Measurements from ENCODE around the gene PTPN1. TPM values are rescaled to one million over a fixed set of nuclear protein-coding genes. Genes with fewer than 3 reads are reported as not detected.

The PTPN1 gene
- polyA plus RNA-seq, 1 donor (not counting 4 experiments of a cell fraction or from before 2014, with no cell fraction given): 61.6 TPM

DNA sequence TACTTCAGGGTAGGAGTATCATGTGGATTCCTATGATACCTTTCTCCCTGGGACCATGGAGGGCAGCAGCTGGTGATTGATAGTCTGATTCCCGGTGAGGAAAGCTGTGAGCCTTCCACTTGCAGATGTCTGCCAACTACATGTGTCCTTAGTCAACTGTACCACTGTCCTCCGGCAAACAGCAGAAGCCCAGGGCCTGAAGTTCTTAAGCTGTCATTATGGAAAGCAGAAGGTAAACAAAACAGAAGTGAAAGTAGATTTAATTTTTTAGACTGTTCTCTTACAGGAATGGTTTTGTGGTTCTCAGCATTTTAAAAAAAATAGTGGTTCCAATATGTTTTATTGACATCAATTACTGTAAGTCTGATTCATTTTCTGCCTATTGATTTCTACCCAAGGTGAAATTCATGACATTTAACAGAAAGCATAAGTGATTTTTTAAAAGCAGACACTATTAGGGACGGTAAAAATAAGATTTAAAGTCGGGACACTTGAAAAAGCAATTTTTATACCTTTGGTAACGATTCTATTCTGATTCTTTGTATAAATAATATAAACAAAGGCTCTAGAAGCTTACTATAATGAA is 36.6 kb downstream of the PTPN1 start:
- FAIRE-seq (no peak), DNase-seq (ENCODE audit: low read depth, low spot score) (no peak)
- dilution Hi-C loops (cut with MboI; ENCODE audit: extremely low pct_ligation_motif_present, low sequenced_read_pairs): no loop called here
- no peaks in the 10 kb centered on the region for H3K9me3 ChIP-seq (ENCODE audit: control insufficient read depth, low read depth, low read length)
- no peak for TF ChIP-seq EZH2 (IDR thresholded peaks at IDR 0.05; ENCODE audit: low read length)
- TF ChIP-seq, protein P1, sequence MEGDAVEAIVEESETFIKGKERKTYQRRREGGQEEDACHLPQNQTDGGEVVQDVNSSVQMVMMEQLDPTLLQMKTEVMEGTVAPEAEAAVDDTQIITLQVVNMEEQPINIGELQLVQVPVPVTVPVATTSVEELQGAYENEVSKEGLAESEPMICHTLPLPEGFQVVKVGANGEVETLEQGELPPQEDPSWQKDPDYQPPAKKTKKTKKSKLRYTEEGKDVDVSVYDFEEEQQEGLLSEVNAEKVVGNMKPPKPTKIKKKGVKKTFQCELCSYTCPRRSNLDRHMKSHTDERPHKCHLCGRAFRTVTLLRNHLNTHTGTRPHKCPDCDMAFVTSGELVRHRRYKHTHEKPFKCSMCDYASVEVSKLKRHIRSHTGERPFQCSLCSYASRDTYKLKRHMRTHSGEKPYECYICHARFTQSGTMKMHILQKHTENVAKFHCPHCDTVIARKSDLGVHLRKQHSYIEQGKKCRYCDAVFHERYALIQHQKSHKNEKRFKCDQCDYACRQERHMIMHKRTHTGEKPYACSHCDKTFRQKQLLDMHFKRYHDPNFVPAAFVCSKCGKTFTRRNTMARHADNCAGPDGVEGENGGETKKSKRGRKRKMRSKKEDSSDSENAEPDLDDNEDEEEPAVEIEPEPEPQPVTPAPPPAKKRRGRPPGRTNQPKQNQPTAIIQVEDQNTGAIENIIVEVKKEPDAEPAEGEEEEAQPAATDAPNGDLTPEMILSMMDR (optimal IDR thresholded peaks at IDR 0.05 in 1 of 3, IDR thresholded peaks at IDR 0.05 in 1 of 3, conservative IDR thresholded peaks at IDR 0.05 in 1 of 3; ENCODE audit: extremely low read depth in 1 of 3, insufficient read depth in 2 of 3, low read length in 3 of 3): no peak
- H3K27ac ChIP-seq (ENCODE audit: control insufficient read depth, insufficient read depth, low read length): no peak overlapping the region
- H3K4me3 ChIP-seq (ENCODE audit: control insufficient read depth in 2 of 3, extremely low read depth in 1 of 3, insufficient read depth in 2 of 3, low read depth in 1 of 3, low read length in 3 of 3): no peak overlapping the region
- H3K27me3 ChIP-seq (ENCODE audit: control insufficient read depth, extremely low read depth, insufficient read depth, low read length): no peaks in the 10 kb centered on the region
- no peak overlapping the region for H3K9ac ChIP-seq (ENCODE audit: control insufficient read depth, extremely low read depth, insufficient read depth, low read length)
- H3K36me3 ChIP-seq (ENCODE audit: control insufficient read depth in 2 of 2, extremely low read depth in 1 of 2, insufficient read depth in 2 of 2, low read length in 2 of 2): peaks cover 3 to 4% of the 10 kb centered on the region in 2 experiments
- H4K20me1 ChIP-seq (ENCODE audit: control insufficient read depth, extremely low read depth, insufficient read depth, low read length): no peaks in the 10 kb centered on the region
- peaks cover 33% of the 10 kb centered on the region for H3K4me1 ChIP-seq (ENCODE audit: control insufficient read depth, extremely low read depth, insufficient read depth, low read length)
- no peak overlapping the region for H3K4me2 ChIP-seq (ENCODE audit: control insufficient read depth, extremely low read depth, insufficient read depth, low read depth, low read length)
- peaks cover 74% of the 10 kb centered on the region for H3K79me2 ChIP-seq (ENCODE audit: control insufficient read depth, insufficient read depth, low read length)
- H3K9me1 ChIP-seq (ENCODE audit: control insufficient read depth, extremely low read depth, insufficient read depth, low read length): peaks cover 2% of the 10 kb centered on the region
- H2AFZ ChIP-seq (ENCODE audit: control insufficient read depth, low read length): no peak overlapping the region

GRCh38 chr20:50547964-50548363 is 37.8 kb downstream of the PTPN1 start:
- peaks cover 74% of the 10 kb centered on the region for H3K79me2 ChIP-seq (ENCODE audit: control insufficient read depth, insufficient read depth, low read length)
- H3K27me3 ChIP-seq (ENCODE audit: control insufficient read depth, extremely low read depth, insufficient read depth, low read length): no peaks in the 10 kb centered on the region
- H3K36me3 ChIP-seq (ENCODE audit: control insufficient read depth in 2 of 2, extremely low read depth in 1 of 2, insufficient read depth in 2 of 2, low read length in 2 of 2): peaks cover 3 to 8% of the 10 kb centered on the region in 2 experiments
- H3K27ac ChIP-seq (ENCODE audit: control insufficient read depth, insufficient read depth, low read length): no peak overlapping the region
- H4K20me1 ChIP-seq (ENCODE audit: control insufficient read depth, extremely low read depth, insufficient read depth, low read length): no peaks in the 10 kb centered on the region
- FAIRE-seq (no peak), DNase-seq (ENCODE audit: low read depth, low spot score) (no peak)
- H3K9ac ChIP-seq (ENCODE audit: control insufficient read depth, extremely low read depth, insufficient read depth, low read length): no peak overlapping the region
- H3K4me3 ChIP-seq (ENCODE audit: control insufficient read depth in 2 of 3, extremely low read depth in 1 of 3, insufficient read depth in 2 of 3, low read depth in 1 of 3, low read length in 3 of 3): no peak overlapping the region
- dilution Hi-C loops (cut with MboI; ENCODE audit: extremely low pct_ligation_motif_present, low sequenced_read_pairs): no loop called here
- H2AFZ ChIP-seq (ENCODE audit: control insufficient read depth, low read length): no peak overlapping the region
- H3K9me1 ChIP-seq (ENCODE audit: control insufficient read depth, extremely low read depth, insufficient read depth, low read length): peaks cover 2% of the 10 kb centered on the region
- peaks cover 33% of the 10 kb centered on the region for H3K4me1 ChIP-seq (ENCODE audit: control insufficient read depth, extremely low read depth, insufficient read depth, low read length)
- H3K9me3 ChIP-seq (ENCODE audit: control insufficient read depth, low read depth, low read length): no peaks in the 10 kb centered on the region
- no peak overlapping the region for H3K4me2 ChIP-seq (ENCODE audit: control insufficient read depth, extremely low read depth, insufficient read depth, low read depth, low read length)
- TF ChIP-seq, protein P1 (optimal IDR thresholded peaks at IDR 0.05 in 1 of 3, IDR thresholded peaks at IDR 0.05 in 1 of 3, conservative IDR thresholded peaks at IDR 0.05 in 1 of 3; ENCODE audit: extremely low read depth in 1 of 3, insufficient read depth in 2 of 3, low read length in 3 of 3): no peak
- TF ChIP-seq EZH2 (IDR thresholded peaks at IDR 0.05; ENCODE audit: low read length): no peak

All from keratinocyte (primary cell).